ELR (cell line): Measurements from ENCODE around the gene B3GAT3.
"Not testable (repeated sequence)": the region's sequence is repeated elsewhere in the genome, so short reads cannot be mapped to it uniquely, and the experiment has no call there.

Experiments used
- DNase-seq: peaks from one replicate; pipeline ENCODE4 v3.0.0-alpha.2; 2015; ENCODE audit warnings: low read depth

B3GAT3 gene

GRCh38 chr11:62645946-62646824, 24.4 kb upstream of the B3GAT3 start, which contains the start of gene GANAB:
Gene GANAB, minus strand, starts transcription at chr11:62646613. Its CDS starts 14 bp downstream, at chr11:62646599.
- DNase-seq = peak; percentile 99

- DNase-seq = peak; percentile 26
These were observed 23.8 kb upstream of the B3GAT3 start for GRCh38 chr11:62645671-62645945.

- DNase-seq = no peak
These were observed 22.4 kb upstream of the B3GAT3 start for GRCh38 chr11:62644220-62644619.

- no peak for DNase-seq
These were observed 10.7 kb upstream of the B3GAT3 start for GRCh38 chr11:62632492-62632891.

- DNase-seq = no peak
These were observed 5.9 kb upstream of the B3GAT3 start for GRCh38 chr11:62627713-62628112.

- DNase-seq = no peak
These were observed 797 bp upstream of the B3GAT3 start for GRCh38 chr11:62622476-62623089.

GRCh38 chr11:62621027-62621566, 689 bp downstream of the B3GAT3 start:
- DNase-seq = no peak

- not testable (repeated sequence) for DNase-seq
These were observed 4.8 kb downstream of the B3GAT3 start for GRCh38 chr11:62616957-62617356.

GRCh38 chr11:62615521-62615920, 6.3 kb downstream of the B3GAT3 start:
- DNase-seq = no peak

GRCh38 chr11:62614275-62614674, 7.5 kb downstream of the B3GAT3 start:
- DNase-seq = peak; percentile 60

GRCh38 chr11:62613291-62613778, 8.5 kb downstream of the B3GAT3 start:
- DNase-seq = no peak

GRCh38 chr11:62612366-62613290, 9.2 kb downstream of the B3GAT3 start, which contains the start of the genes EML3 and ROM1:
Gene EML3, minus strand, starts transcription at chr11:62612775. Its CDS starts 318 bp downstream, at chr11:62612457.
Gene ROM1, plus strand, starts transcription at chr11:62613257. Its CDS starts 25 bp downstream, at chr11:62613282.
- DNase-seq = peak; percentile 84

- peak; percentile 72 for DNase-seq
These were observed 10.0 kb downstream of the B3GAT3 start for GRCh38 chr11:62611705-62612365.

GRCh38 chr11:62610814-62611704, 10.7 kb downstream of the B3GAT3 start:
- DNase-seq = no peak

GRCh38 chr11:62610403-62610802, 11.4 kb downstream of the B3GAT3 start:
- DNase-seq = no peak

GRCh38 chr11:62608776-62609175, 13.0 kb downstream of the B3GAT3 start:
- no peak for DNase-seq

GRCh38 chr11:62607714-62608113, 14.1 kb downstream of the B3GAT3 start:
- no peak for DNase-seq

GRCh38 chr11:62605902-62606301, 15.9 kb downstream of the B3GAT3 start:
- DNase-seq = no peak

GRCh38 chr11:62605467-62605866, 16.3 kb downstream of the B3GAT3 start:
- no peak for DNase-seq

GRCh38 chr11:62604460-62605120, 17.2 kb downstream of the B3GAT3 start:
- DNase-seq = no peak
